PC-3 (cell line): ENCODE measurements around the gene KMT2A. TPM values are rescaled to one million over a fixed set of nuclear protein-coding genes. Genes with fewer than 3 reads are reported as not detected.

Experiments
- ATAC-seq: fragments of 200-7000 bp; cut with Tn5 transposase; 2 replicates; pipeline ENCODE4 v1.9.1; 2020; ENCODE audit warnings: mild to moderate bottlenecking, moderate library complexity
- BruUV-seq: library from RNA; stranded (reverse); fragments of 400-500 nt; replicated peaks from 2 replicates; lab custom pipeline; 2021; lab: Mats Ljungman, UMichigan
- CTCF ChIA-PET: fragments of 300-600 bp; sonication (Branson Sonifier 250); formaldehyde crosslinking; loops from one replicate; lab custom pipeline; 2022; ENCODE audit warnings: antibody characterized with exemption; lab: Charles Lee
- POLR2A ChIA-PET: fragments of 300-600 bp; sonication (Branson Sonifier 250); formaldehyde crosslinking; loops from one replicate; lab custom pipeline; 2022; ENCODE audit warnings: antibody characterized with exemption; ENCODE audit not compliant: unreplicated experiment; lab: Charles Lee
- DNase-seq: peaks from one replicate; pipeline ENCODE4 v3.0.0-alpha.2; 2015
- H2AFZ ChIP-seq: fragments of 300-600 bp; sonication (generic); 2 replicates; pipeline ENCODE4 v1.6.0; 2016; ENCODE audit warnings: antibody characterized with exemption, low read length
- H3F3A ChIP-seq: fragments of 300-600 bp; sonication (generic); one replicate; pipeline ENCODE4 v1.6.0; 2017; ENCODE audit warnings: antibody characterized with exemption, low read length, control low read depth, mild to moderate bottlenecking; ENCODE audit not compliant: unreplicated experiment
- H3K27ac ChIP-seq: fragments of 300-600 bp; sonication (generic); 2 replicates; pipeline ENCODE4 v1.5.1; 2016; ENCODE audit warnings: mild to moderate bottlenecking, low read length
- H3K27me3 ChIP-seq: fragments of 300-600 bp; sonication (generic); 2 replicates; pipeline ENCODE4 v1.6.1; 2016; ENCODE audit warnings: low read length, mixed read lengths
- H3K36me3 ChIP-seq: fragments of 300-600 bp; sonication (generic); 2 replicates; pipeline ENCODE4 v1.6.1; 2016; ENCODE audit warnings: low read depth, mixed run types, low read length, mixed read lengths
- H3K4me1 ChIP-seq: fragments of 300-600 bp; sonication (generic); 2 replicates; pipeline ENCODE4 v1.5.1; 2016; ENCODE audit warnings: low read length; ENCODE audit not compliant: insufficient read depth
- H3K4me2 ChIP-seq: fragments of 300-600 bp; sonication (generic); 2 replicates; pipeline ENCODE4 v1.6.0; 2016; ENCODE audit warnings: low read length
- H3K4me3 ChIP-seq: fragments of 300-600 bp; sonication (generic); 2 replicates; pipeline ENCODE4 v1.5.1; 2016; ENCODE audit warnings: mild to moderate bottlenecking, low read length, mixed read lengths
- H3K79me2 ChIP-seq: fragments of 300-600 bp; sonication (generic); 2 replicates; pipeline ENCODE4 v1.6.1; 2017; ENCODE audit warnings: low read length, mixed read lengths
- H3K9ac ChIP-seq: fragments of 300-600 bp; sonication (generic); 2 replicates; pipeline ENCODE4 v1.6.0; 2016; ENCODE audit warnings: mild to moderate bottlenecking, low read length
- H3K9me2 ChIP-seq: fragments of 300-600 bp; sonication (generic); replicated peaks from 2 replicates; pipeline ENCODE4 v1.6.1; 2016; ENCODE audit warnings: mixed run types, low read length, mixed read lengths
- H3K9me3 ChIP-seq: fragments of 300-600 bp; sonication (generic); 2 replicates; pipeline ENCODE4 v1.6.1; 2016; ENCODE audit warnings: low read length, mixed read lengths
- H4K20me1 ChIP-seq: fragments of 300-600 bp; sonication (generic); 2 replicates; pipeline ENCODE4 v1.6.1; 2016; ENCODE audit warnings: low read length, mixed read lengths
- CTCF ChIP-seq: fragments of 300-600 bp; sonication (generic); conservative IDR thresholded peaks from 2 replicates; pipeline ENCODE4 v1.5.1; 2017; ENCODE audit warnings: antibody characterized with exemption, low read depth, mild to moderate bottlenecking, low read length
- EZH2 ChIP-seq: fragments of 300-600 bp; sonication (generic); IDR thresholded peaks from one replicate; pipeline ENCODE4 v1.6.1; 2017; ENCODE audit warnings: antibody characterized with exemption, mild to moderate bottlenecking, low read length; ENCODE audit not compliant: unreplicated experiment
- EZH2phosphoT487 ChIP-seq: fragments of 300-600 bp; sonication (generic); IDR thresholded peaks from 2 replicates; pipeline ENCODE4 v1.6.1; 2018; ENCODE audit warnings: mild to moderate bottlenecking, antibody characterized with exemption, low read length, borderline replicate concordance
- intact Hi-C: fragments of 100-400 bp; cut with micrococcal nuclease; formaldehyde crosslinking; loops from 2 replicates; pipeline ENCODE4 v1.9.0; 2023
- total RNA-seq: library from RNA; depleted of rRNA; stranded (reverse); fragments of >200 nt; gene quantifications from 2 replicates; pipeline ENCODE4 v1.2.3, GENCODE V29; 2014

Gene KMT2A
- total RNA-seq, 1 experiment from 2014 or later: 35.3 TPM

GRCh38 chr11:118435290-118435892, 901 bp upstream of the KMT2A start:
- H3F3A ChIP-seq: no peaks in the 10 kb centered on the region
- peak overlapping the region; percentile 82 for H3K4me3 ChIP-seq
- H3K27ac ChIP-seq: peak overlapping the region; percentile 57
- ChIA-PET CTCF (interaction anchor here (0.7 kb wide), 1 partner anchor 173 kb away, joined by 4 read pairs; no protein-coding TSS in a partner anchor), POLR2A (interaction anchor here (0.6 to 0.7 kb wide), 4 partner anchors 27 to 413 kb away, joined by 3 to 15 read pairs (median 10); no protein-coding TSS in a partner anchor)
- peak; percentile 28 for ATAC-seq
- no peaks in the 10 kb centered on the region for H3K9me3 ChIP-seq
- H4K20me1 ChIP-seq: peaks cover 27% of the 10 kb centered on the region
- peak; percentile 54 for DNase-seq
- no peaks in the 10 kb centered on the region for H3K27me3 ChIP-seq
- BruUV-seq: no TSS peak
- no peak for TF ChIP-seq EZH2
- TF ChIP-seq CTCF: no peak
- no peak for TF ChIP-seq EZH2phosphoT487
- peak overlapping the region; percentile 99 for H3K4me2 ChIP-seq
- intact Hi-C loops: no loop called here
- peak overlapping the region; percentile 70 for H3K9ac ChIP-seq
- H3K79me2 ChIP-seq: peaks cover 39% of the 10 kb centered on the region
- no peaks in the 10 kb centered on the region for H3K36me3 ChIP-seq
- no peaks in the 10 kb centered on the region for H3K9me2 ChIP-seq
- peaks cover 30% of the 10 kb centered on the region for H3K4me1 ChIP-seq
- H2AFZ ChIP-seq: peak overlapping the region; percentile 97

- H3K4me3 ChIP-seq: peak overlapping the region; percentile 82
- DNase-seq (peak; percentile 15), ATAC-seq (peak; percentile 0; the same call in 1 of the 2 replicates)
- H3K27ac ChIP-seq: no peak overlapping the region
- no peaks in the 10 kb centered on the region for H3K9me2 ChIP-seq
- no TSS peak for BruUV-seq
- POLR2A ChIA-PET: no interaction called here
- peak overlapping the region; percentile 67 for H3K9ac ChIP-seq
- peaks cover 31% of the 10 kb centered on the region for H3K4me1 ChIP-seq
- H2AFZ ChIP-seq: peak overlapping the region; percentile 63
- H3K79me2 ChIP-seq: peaks cover 52% of the 10 kb centered on the region
- H3K9me3 ChIP-seq: no peaks in the 10 kb centered on the region
- H4K20me1 ChIP-seq: peaks cover 40% of the 10 kb centered on the region
- H3F3A ChIP-seq: no peaks in the 10 kb centered on the region
- H3K27me3 ChIP-seq: no peaks in the 10 kb centered on the region
- no peaks in the 10 kb centered on the region for H3K36me3 ChIP-seq
- CTCF ChIA-PET: interaction anchor here (0.6 kb wide), 1 partner anchor 158 kb away, joined by 7 read pairs; no protein-coding TSS in a partner anchor
- intact Hi-C loops: no loop called here
- peak overlapping the region; percentile 99 for H3K4me2 ChIP-seq
- no peak for TF ChIP-seq CTCF
- no peak for TF ChIP-seq EZH2phosphoT487
- no peak for TF ChIP-seq EZH2
Observed at GRCh38 chr11:118436639-118437207, 431 bp downstream of the KMT2A start.
